GM23248 (cell line): ENCODE results near the gene PTCD3. TPM values are rescaled to one million over a fixed set of nuclear protein-coding genes. Genes with fewer than 3 reads are reported as not detected.

ENCODE experiments used
- DNase-seq: peaks from one replicate; pipeline ENCODE4 v3.0.0-alpha.2; 2015
- H2AFZ ChIP-seq: fragments of 200-600 bp; sonication (generic); 2 replicates; pipeline ENCODE4 v1.6.1; 2016; ENCODE audit warnings: antibody characterized with exemption
- H3F3A ChIP-seq: fragments of 200-600 bp; sonication (generic); 2 replicates; pipeline ENCODE4 v1.6.1; 2016; ENCODE audit warnings: mild to moderate bottlenecking, antibody characterized with exemption, mixed run types; ENCODE audit not compliant: insufficient read depth
- H3K27ac ChIP-seq: fragments of 200-600 bp; sonication (generic); 2 replicates; pipeline ENCODE4 v1.5.1; 2016; ENCODE audit warnings: mild to moderate bottlenecking
- H3K27me3 ChIP-seq: fragments of 200-600 bp; sonication (generic); replicated peaks from 2 replicates; pipeline ENCODE4 v1.6.1; 2016; ENCODE audit warnings: mild to moderate bottlenecking; ENCODE audit not compliant: insufficient read depth
- H3K36me3 ChIP-seq: fragments of 200-600 bp; sonication (generic); 2 replicates; pipeline ENCODE4 v1.6.1; 2016; ENCODE audit warnings: low read depth, mild to moderate bottlenecking
- H3K4me1 ChIP-seq: fragments of 200-600 bp; sonication (generic); 2 replicates; pipeline ENCODE4 v1.6.1; 2016; ENCODE audit warnings: mild to moderate bottlenecking; ENCODE audit not compliant: insufficient read depth
- H3K4me2 ChIP-seq: fragments of 200-600 bp; sonication (generic); one replicate; pipeline ENCODE4 v1.6.1; 2016; ENCODE audit warnings: mild to moderate bottlenecking; ENCODE audit not compliant: unreplicated experiment
- H3K4me3 ChIP-seq: fragments of 200-600 bp; sonication (generic); 2 replicates; pipeline ENCODE4 v1.5.1; 2016; ENCODE audit warnings: mild to moderate bottlenecking
- H3K79me2 ChIP-seq: fragments of 200-600 bp; sonication (generic); 2 replicates; pipeline ENCODE4 v1.6.1; 2016; ENCODE audit warnings: mild to moderate bottlenecking; ENCODE audit not compliant: insufficient read depth
- H3K9ac ChIP-seq: fragments of 200-600 bp; sonication (generic); 2 replicates; pipeline ENCODE4 v1.6.1; 2016; ENCODE audit warnings: mild to moderate bottlenecking
- H3K9me2 ChIP-seq: fragments of 200-600 bp; sonication (generic); 2 replicates; pipeline ENCODE4 v1.6.1; 2016; ENCODE audit warnings: mixed run types, mild to moderate bottlenecking, moderate library complexity; ENCODE audit not compliant: insufficient read depth
- H3K9me3 ChIP-seq: fragments of 200-600 bp; sonication (generic); one replicate; pipeline ENCODE4 v1.6.1; 2017; ENCODE audit warnings: low read depth
- H4K20me1 ChIP-seq: fragments of 200-600 bp; sonication (generic); 2 replicates; pipeline ENCODE4 v1.6.0; 2016; ENCODE audit not compliant: insufficient read depth
- EZH2 ChIP-seq: fragments of 200-600 bp; sonication (generic); IDR thresholded peaks from 2 replicates; pipeline ENCODE4 v1.6.1; 2018; ENCODE audit warnings: antibody characterized with exemption, mild to moderate bottlenecking; ENCODE audit not compliant: insufficient read depth, poor library complexity, severe bottlenecking
- EZH2phosphoT487 ChIP-seq: fragments of 200-600 bp; sonication (generic); IDR thresholded peaks from 2 replicates; pipeline ENCODE4 v1.6.1; 2018; ENCODE audit warnings: antibody characterized with exemption, moderate library complexity, mild to moderate bottlenecking, low read depth; ENCODE audit not compliant: insufficient read depth
- WGBS, 2 experiments: methylation state at CpG; one replicate each; pipeline ENCODE4 v1.1.6; 2015 to 2017; ENCODE audit warnings: low lambda C conversion rate in 2 of 2, low coverage in 1 of 2; ENCODE audit errors: missing lambda C conversion rate in 2 of 2; 5-methylcytosine and 5-hydroxymethylcytosine counted together
- in situ Hi-C: fragments of 300-500 bp; cut with MboI; formaldehyde crosslinking; loops from 2 replicates; pipeline ENCODE4 v1.15.0; 2020
- polyA plus RNA-seq: library from polyadenylated mRNA; unstranded; fragments of >200 nt; fragmentation: Nextera tagmentation; extraction: Ambion mirVana; gene quantifications from 2 replicates; pipeline ENCODE4 v1.2.1, GENCODE V29; 2016
- total RNA-seq: library from RNA; depleted of rRNA; stranded (reverse); fragments of >200 nt; shearing (Covaris generic); gene quantifications from 2 replicates; pipeline ENCODE4 v1.2.3, GENCODE V29; 2014

Gene PTCD3
- total and polyA plus RNA-seq, 2 experiments from 2014 or later, result 63.5 to 65.4 TPM

DNA sequence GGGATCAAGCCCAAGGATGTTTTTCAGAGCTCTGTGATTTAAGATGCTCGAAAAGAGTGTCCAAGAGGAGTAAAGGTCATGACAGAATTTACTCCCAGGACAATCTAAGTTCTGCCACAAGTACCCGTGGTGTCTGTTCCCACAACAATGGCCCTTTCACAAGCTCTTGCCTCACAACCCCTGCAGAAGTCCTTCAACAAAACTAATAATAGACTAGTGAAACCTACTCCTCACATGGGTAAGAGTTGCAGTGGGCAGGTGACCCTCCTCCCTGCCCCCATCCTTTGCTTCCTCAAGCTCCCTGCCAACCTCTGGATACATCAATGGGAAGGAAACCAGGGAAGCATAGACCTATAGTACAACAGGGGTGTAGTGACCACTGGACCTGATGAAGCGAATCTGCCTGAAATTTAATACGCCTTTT is 34.9 kb downstream of the PTCD3 start:
- Histone ChIP-seq H3K4me3 (no peak overlapping the region), H4K20me1 (no peaks in the 10 kb centered on the region), H3K27me3 (no peaks in the 10 kb centered on the region), H3K27ac (no peak overlapping the region), H3K4me2 (no peak overlapping the region), H3K4me1 (no peaks in the 10 kb centered on the region), H3K9me3 (no peaks in the 10 kb centered on the region), H3K9me2 (no peaks in the 10 kb centered on the region), H3K9ac (no peak overlapping the region), H3K36me3 (peaks cover 73% of the 10 kb centered on the region), H2AFZ (no peak overlapping the region), H3K79me2 (no peaks in the 10 kb centered on the region), H3F3A (peaks cover 60% of the 10 kb centered on the region)
- peak; percentile 6 for DNase-seq
- in situ Hi-C loops, result no loop called here
- 95 to 97% methylated on average over 4 of the region's 4 CpGs for WGBS, 2 experiments
- TF ChIP-seq EZH2 (no peak), EZH2phosphoT487 (no peak)

DNA sequence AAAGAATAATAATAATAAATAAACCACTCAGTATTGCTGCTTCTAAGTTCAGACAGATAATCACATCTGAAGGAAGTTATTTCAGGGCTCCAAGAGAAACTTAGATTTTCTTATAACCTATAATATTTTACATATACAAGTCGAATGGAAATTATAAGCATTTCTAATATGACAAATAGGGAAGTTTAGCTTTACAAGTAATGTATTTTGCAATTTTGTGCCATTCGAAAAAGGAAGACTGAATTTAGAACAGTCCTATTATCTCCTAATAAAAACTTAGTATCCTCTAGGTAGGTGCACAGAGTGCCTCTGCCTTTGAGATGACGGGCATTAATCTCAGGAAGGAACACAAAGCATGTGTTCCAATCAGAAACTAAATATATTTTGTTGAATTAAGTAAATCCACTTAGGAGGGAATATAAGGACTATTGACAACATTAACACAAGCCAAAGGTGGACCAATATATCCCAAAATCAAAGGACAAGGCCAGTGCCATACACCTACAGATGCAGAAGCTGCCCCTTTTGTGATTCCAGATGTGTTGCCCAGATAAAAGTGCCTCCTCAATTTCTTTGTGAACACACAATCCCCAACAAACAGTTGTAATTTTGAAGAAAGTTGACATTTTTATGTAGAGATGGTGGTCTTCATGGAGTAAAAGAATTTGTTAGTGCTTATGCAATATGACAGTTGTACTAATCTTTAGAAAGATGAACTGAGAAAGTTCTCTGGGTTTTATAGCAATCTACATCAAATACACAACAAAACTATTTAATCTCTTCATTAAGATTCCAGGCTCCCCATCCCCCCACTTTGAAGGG is 36.6 kb downstream of the PTCD3 start:
- H3K27me3 ChIP-seq, result no peaks in the 10 kb centered on the region
- TF ChIP-seq EZH2phosphoT487 (no peak), EZH2 (no peak)
- DNase-seq, result no peak
- no peak overlapping the region for H3K4me3 ChIP-seq
- peaks cover 71% of the 10 kb centered on the region for H3K36me3 ChIP-seq
- H3F3A ChIP-seq, result peaks cover 56% of the 10 kb centered on the region
- no peak overlapping the region for H3K4me2 ChIP-seq
- 65 to 67% methylated on average over 3 of the region's 3 CpGs for WGBS, 2 experiments
- H3K27ac ChIP-seq, result no peak overlapping the region
- no peaks in the 10 kb centered on the region for H3K4me1 ChIP-seq
- H2AFZ ChIP-seq, result no peak overlapping the region
- H4K20me1 ChIP-seq, result no peaks in the 10 kb centered on the region
- no peaks in the 10 kb centered on the region for H3K79me2 ChIP-seq
- H3K9me2 ChIP-seq, result no peaks in the 10 kb centered on the region
- H3K9me3 ChIP-seq, result no peaks in the 10 kb centered on the region
- in situ Hi-C loops, result no loop called here
- H3K9ac ChIP-seq, result no peak overlapping the region

DNA sequence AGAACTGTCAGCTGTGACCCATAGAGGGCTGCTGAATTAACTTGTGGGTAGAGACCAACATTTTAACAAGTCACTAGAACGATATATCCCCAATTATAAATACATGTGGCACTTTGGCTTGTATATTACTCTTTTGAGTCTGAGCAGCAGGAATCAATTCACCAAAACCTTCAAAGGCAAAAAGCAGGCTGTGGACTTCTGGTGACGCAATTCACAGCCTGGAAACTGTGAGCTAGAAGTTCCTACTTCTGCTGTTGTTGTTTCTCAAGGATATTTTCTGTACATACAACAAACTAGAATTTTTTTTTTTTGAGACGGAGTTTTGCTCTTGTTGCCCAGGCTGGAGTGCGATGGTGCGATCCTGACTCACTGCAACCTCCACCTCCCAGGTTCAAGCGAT is 37.3 kb downstream of the PTCD3 start:
- no peak overlapping the region for H3K27ac ChIP-seq
- no peaks in the 10 kb centered on the region for H4K20me1 ChIP-seq
- no peaks in the 10 kb centered on the region for H3K27me3 ChIP-seq
- no peak overlapping the region for H3K4me2 ChIP-seq
- no peak overlapping the region for H2AFZ ChIP-seq
- H3K9me3 ChIP-seq, result no peaks in the 10 kb centered on the region
- no peak overlapping the region for H3K4me3 ChIP-seq
- H3K4me1 ChIP-seq, result no peaks in the 10 kb centered on the region
- H3F3A ChIP-seq, result peaks cover 59% of the 10 kb centered on the region
- TF ChIP-seq EZH2phosphoT487, result no peak
- no peak for TF ChIP-seq EZH2
- H3K9ac ChIP-seq, result no peak overlapping the region
- peaks cover 71% of the 10 kb centered on the region for H3K36me3 ChIP-seq
- H3K79me2 ChIP-seq, result no peaks in the 10 kb centered on the region
- in situ Hi-C loops, result no loop called here
- DNase-seq, result peak; percentile 17
- WGBS, 2 experiments, result 64 to 72% methylated on average over 4 to 6 of the region's 6 CpGs
- H3K9me2 ChIP-seq, result no peaks in the 10 kb centered on the region

DNA sequence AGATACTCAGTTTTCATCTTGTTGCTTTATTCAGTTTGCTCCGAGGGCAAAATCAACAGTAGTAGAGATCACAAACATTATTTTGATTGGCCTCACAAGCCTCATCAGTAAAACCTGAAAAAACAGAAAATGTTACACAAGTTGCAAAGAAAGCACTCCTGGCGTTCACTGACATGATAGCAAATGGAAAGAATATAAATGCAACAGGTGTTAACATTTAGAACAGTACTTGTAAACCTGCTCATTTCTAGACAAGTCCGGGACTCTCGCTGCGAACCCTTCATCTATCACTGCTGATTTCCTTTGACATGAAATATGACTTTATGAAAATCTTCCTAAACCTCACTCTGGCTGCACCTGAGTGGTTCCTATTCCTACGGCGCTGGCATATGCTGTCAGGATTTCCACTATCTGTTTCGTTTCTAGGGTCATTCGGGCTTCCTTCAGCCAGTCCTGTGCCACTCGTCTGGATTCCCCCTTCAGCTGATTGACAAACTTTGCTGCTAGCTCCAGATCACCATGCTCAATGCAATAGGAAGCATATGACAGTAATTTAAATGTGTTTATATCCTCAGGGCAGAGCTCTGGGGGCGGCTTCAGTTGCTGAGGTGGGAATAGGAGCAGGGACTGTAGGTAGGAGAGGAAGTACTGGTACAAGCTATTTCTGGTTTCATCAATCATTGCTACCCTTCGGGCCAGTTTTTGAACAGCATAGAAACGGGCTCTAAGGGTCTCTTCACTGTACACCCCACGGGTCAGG is 38.1 kb downstream of the PTCD3 start:
- Histone ChIP-seq H2AFZ (no peak overlapping the region), H3K4me2 (no peak overlapping the region), H3K27me3 (no peaks in the 10 kb centered on the region), H3K36me3 (peaks cover 70% of the 10 kb centered on the region), H3K27ac (no peak overlapping the region), H3K9me2 (no peaks in the 10 kb centered on the region), H3K9ac (no peak overlapping the region), H3F3A (peaks cover 52% of the 10 kb centered on the region), H3K79me2 (no peaks in the 10 kb centered on the region), H3K9me3 (no peaks in the 10 kb centered on the region), H4K20me1 (no peaks in the 10 kb centered on the region), H3K4me3 (no peak overlapping the region), H3K4me1 (no peaks in the 10 kb centered on the region)
- TF ChIP-seq EZH2, result no peak
- TF ChIP-seq EZH2phosphoT487, result no peak
- 80 to 81% methylated on average over 14 of the region's 14 CpGs for WGBS, 2 experiments
- no peak for DNase-seq
- in situ Hi-C loops, result no loop called here
